WTC11 (cell line): ENCODE results near the gene NUDT6. TPM values are rescaled to one million over a fixed set of nuclear protein-coding genes. Genes with fewer than 3 reads are reported as not detected.

Experiments used
- ATAC-seq: fragments of 200-7000 bp; cut with Tn5 transposase; 2 replicates; pipeline ENCODE4 v1.10.0; 2021; ENCODE audit warnings: mild to moderate bottlenecking, moderate library complexity
- CTCF ChIA-PET: fragments of 300-600 bp; sonication (Branson Sonifier 250); formaldehyde crosslinking; loops from one replicate; lab custom pipeline; 2021; ENCODE audit warnings: antibody characterized with exemption; lab: Charles Lee
- POLR2A ChIA-PET: fragments of 350-600 bp; sonication (Branson Sonifier 250); formaldehyde crosslinking; loops from one replicate; lab custom pipeline; 2021; ENCODE audit warnings: antibody characterized with exemption; lab: Charles Lee
- DNase-seq: peaks from one replicate; pipeline ENCODE4 v3.0.0; 2021; ENCODE audit warnings: low spot score
- H3K27ac Mint-ChIP-seq: 2 replicates; pipeline ENCODE4 v1.8.0; 2021; ENCODE audit warnings: mixed read lengths
- H3K27me3 Mint-ChIP-seq: 2 replicates; pipeline ENCODE4 v1.8.0; 2021; ENCODE audit warnings: low read depth, mild to moderate bottlenecking, moderate library complexity, mixed read lengths
- H3K36me3 Mint-ChIP-seq: 2 replicates; pipeline ENCODE4 v1.8.0; 2021; ENCODE audit warnings: mixed read lengths
- H3K4me1 Mint-ChIP-seq: 2 replicates; pipeline ENCODE4 v1.8.0; 2022; ENCODE audit warnings: mixed read lengths
- H3K4me3 Mint-ChIP-seq: 2 replicates; pipeline ENCODE4 v1.8.0; 2021; ENCODE audit warnings: mild to moderate bottlenecking, moderate library complexity, mixed read lengths
- H3K9me3 Mint-ChIP-seq: 2 replicates; pipeline ENCODE4 v1.8.0; 2021; ENCODE audit warnings: mixed read lengths
- FOXJ3 ChIP-seq: sonication (generic); formaldehyde crosslinking; IDR thresholded peaks from 2 replicates; pipeline ENCODE4 v1.9.0; 2021; ENCODE audit warnings: missing genetic modification reagents, mild to moderate bottlenecking, borderline replicate concordance
- FOXP1 ChIP-seq: sonication (generic); formaldehyde crosslinking; IDR thresholded peaks from 2 replicates; pipeline ENCODE4 v1.8.0; 2022; ENCODE audit warnings: missing genetic modification reagents, mild to moderate bottlenecking, moderate library complexity, borderline replicate concordance
- IRF1 ChIP-seq: sonication (generic); formaldehyde crosslinking; IDR thresholded peaks from 2 replicates; pipeline ENCODE4 v1.8.0; 2023; ENCODE audit warnings: missing genetic modification reagents
- KAT7 ChIP-seq: sonication (generic); formaldehyde crosslinking; IDR thresholded peaks from 2 replicates; pipeline ENCODE4 v1.8.1; 2023; ENCODE audit warnings: missing genetic modification reagents, mild to moderate bottlenecking, borderline replicate concordance
- NFE2L1 ChIP-seq: sonication (generic); formaldehyde crosslinking; IDR thresholded peaks from 2 replicates; pipeline ENCODE4 v1.8.1; 2023; ENCODE audit warnings: missing genetic modification reagents
- NR3C1 ChIP-seq: sonication (generic); formaldehyde crosslinking; conservative IDR thresholded peaks from 2 replicates; pipeline ENCODE4 v1.8.1; 2023; ENCODE audit warnings: low read depth, mild to moderate bottlenecking, missing genetic modification reagents
- PRDM15 ChIP-seq: sonication (generic); formaldehyde crosslinking; IDR thresholded peaks from 2 replicates; pipeline ENCODE4 v1.8.0; 2022; ENCODE audit warnings: missing genetic modification reagents
- TCF7 ChIP-seq: sonication (generic); formaldehyde crosslinking; IDR thresholded peaks from 2 replicates; pipeline ENCODE4 v1.8.0; 2022; ENCODE audit warnings: mild to moderate bottlenecking, low read depth, missing genetic modification reagents, moderate library complexity
- TEAD4 ChIP-seq: sonication (generic); formaldehyde crosslinking; IDR thresholded peaks from 2 replicates; pipeline ENCODE4 v1.8.0; 2022; ENCODE audit warnings: mild to moderate bottlenecking, missing genetic modification reagents
- TP53 ChIP-seq: sonication (generic); formaldehyde crosslinking; IDR thresholded peaks from 2 replicates; pipeline ENCODE4 v1.8.1; 2023; ENCODE audit warnings: mild to moderate bottlenecking, missing genetic modification reagents
- USF1 ChIP-seq: sonication (generic); formaldehyde crosslinking; IDR thresholded peaks from 2 replicates; pipeline ENCODE4 v1.8.0; 2022; ENCODE audit warnings: mild to moderate bottlenecking, missing genetic modification reagents
- ZNF121 ChIP-seq: sonication (generic); formaldehyde crosslinking; IDR thresholded peaks from 2 replicates; pipeline ENCODE4 v1.8.0; 2023; ENCODE audit warnings: missing genetic modification reagents
- ZNF512 ChIP-seq: sonication (generic); formaldehyde crosslinking; IDR thresholded peaks from 2 replicates; pipeline ENCODE4 v1.8.1; 2022; ENCODE audit warnings: missing genetic modification reagents, borderline replicate concordance
- ZSCAN18 ChIP-seq: fragments of 250-450 bp; sonication (Bioruptor Pico); IDR thresholded peaks from 2 replicates; pipeline ENCODE4 v2.1.2; 2022; ENCODE audit warnings: mild to moderate bottlenecking, moderate library complexity
- total RNA-seq: library from RNA; stranded (reverse); gene quantifications from 3 replicates; pipeline ENCODE4 v1.2.3, GENCODE V29; 2021
- TF ChIP-seq, protein P1 (sequence below): sonication (generic); formaldehyde crosslinking; IDR thresholded peaks from 2 replicates; pipeline ENCODE4 v1.8.0; 2022; ENCODE audit warnings: mild to moderate bottlenecking, missing genetic modification reagents
- TF ChIP-seq, protein P2 (sequence below): sonication (generic); formaldehyde crosslinking; conservative IDR thresholded peaks from 2 replicates; pipeline ENCODE4 v1.8.1; 2022; ENCODE audit warnings: mild to moderate bottlenecking, missing genetic modification reagents
- TF ChIP-seq, protein P3 (sequence below): sonication (generic); formaldehyde crosslinking; IDR thresholded peaks from 2 replicates; pipeline ENCODE4 v1.8.1; 2023; ENCODE audit warnings: mild to moderate bottlenecking, missing genetic modification reagents, moderate library complexity

Gene NUDT6
- total RNA-seq, 1 experiment from 2014 or later, result 8.4 TPM

DNA sequence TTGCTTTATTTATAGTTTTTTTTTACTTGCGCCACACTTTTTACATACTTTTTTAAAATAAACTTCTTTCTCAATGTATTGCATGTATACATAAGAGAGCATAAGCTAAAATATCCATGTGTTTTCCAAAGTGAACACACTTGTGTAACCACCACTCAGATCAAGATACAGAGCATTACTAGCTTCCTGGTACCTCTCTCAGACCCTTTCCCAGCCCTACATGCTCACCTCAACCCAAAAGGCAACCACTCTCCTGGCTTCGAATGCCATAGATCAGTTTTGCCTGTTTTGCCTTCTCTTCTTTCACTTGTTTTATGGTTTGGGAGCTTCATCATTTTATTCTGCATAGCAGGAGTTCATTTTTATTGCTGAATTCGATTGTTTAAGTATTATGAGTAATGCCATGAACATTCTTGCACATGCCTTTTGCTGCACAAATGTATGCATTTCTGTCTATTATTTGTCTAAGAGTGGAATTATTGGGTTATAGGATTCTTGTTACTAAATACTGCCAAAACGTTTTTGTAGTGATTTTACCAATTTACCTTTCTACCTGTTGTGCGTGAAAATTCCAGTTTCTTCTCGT lies 45.9 kb upstream of the NUDT6 start:
- POLR2A ChIA-PET, result no interaction called here

GRCh38 chr4:122967231-122967630 lies 44.8 kb upstream of the NUDT6 start:
- no peak for ATAC-seq
- H3K27ac Mint-ChIP-seq, result no peak overlapping the region
- CTCF ChIA-PET, result no interaction called here

More for the DNA sequence above, 45.9 kb upstream of the NUDT6 start:
- H3K4me1 Mint-ChIP-seq, result peaks cover 6% of the 10 kb centered on the region
- no peaks in the 10 kb centered on the region for H3K27me3 Mint-ChIP-seq
- no peak overlapping the region for H3K27ac Mint-ChIP-seq
- H3K36me3 Mint-ChIP-seq, result peaks cover 5% of the 10 kb centered on the region
- no peak for DNase-seq
- no peak for ATAC-seq
- H3K9me3 Mint-ChIP-seq, result no peaks in the 10 kb centered on the region
- TF ChIP-seq FOXJ3 (CRISPR knock-in tag) (no peak), FOXP1 (CRISPR knock-in tag) (no peak)
- TF ChIP-seq, protein P1, sequence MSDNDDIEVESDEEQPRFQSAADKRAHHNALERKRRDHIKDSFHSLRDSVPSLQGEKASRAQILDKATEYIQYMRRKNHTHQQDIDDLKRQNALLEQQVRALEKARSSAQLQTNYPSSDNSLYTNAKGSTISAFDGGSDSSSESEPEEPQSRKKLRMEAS (CRISPR knock-in tag), result no peak
- TF ChIP-seq, protein P2, sequence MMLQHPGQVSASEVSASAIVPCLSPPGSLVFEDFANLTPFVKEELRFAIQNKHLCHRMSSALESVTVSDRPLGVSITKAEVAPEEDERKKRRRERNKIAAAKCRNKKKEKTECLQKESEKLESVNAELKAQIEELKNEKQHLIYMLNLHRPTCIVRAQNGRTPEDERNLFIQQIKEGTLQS (CRISPR knock-in tag), result no peak
- no peak overlapping the region for H3K4me3 Mint-ChIP-seq
- CTCF ChIA-PET, result no interaction called here

More at GRCh38 chr4:122967231-122967630, 44.8 kb upstream of the NUDT6 start:
- POLR2A ChIA-PET, result no interaction called here
- TF ChIP-seq NFE2L1 (CRISPR knock-in tag), result no peak
- no peak for TF ChIP-seq USF1
- no peak for TF ChIP-seq TEAD4
- no peak for TF ChIP-seq PRDM15 (CRISPR knock-in tag)
- no peak for TF ChIP-seq KAT7 (CRISPR knock-in tag)
- TF ChIP-seq TP53 (CRISPR knock-in tag), result no peak
- TF ChIP-seq TCF7 (CRISPR knock-in tag), result no peak
- TF ChIP-seq, protein P3, sequence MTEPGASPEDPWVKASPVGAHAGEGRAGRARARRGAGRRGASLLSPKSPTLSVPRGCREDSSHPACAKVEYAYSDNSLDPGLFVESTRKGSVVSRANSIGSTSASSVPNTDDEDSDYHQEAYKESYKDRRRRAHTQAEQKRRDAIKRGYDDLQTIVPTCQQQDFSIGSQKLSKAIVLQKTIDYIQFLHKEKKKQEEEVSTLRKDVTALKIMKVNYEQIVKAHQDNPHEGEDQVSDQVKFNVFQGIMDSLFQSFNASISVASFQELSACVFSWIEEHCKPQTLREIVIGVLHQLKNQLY (CRISPR knock-in tag), result no peak
- no peak for TF ChIP-seq ZNF512 (CRISPR knock-in tag)
- no peak for TF ChIP-seq NR3C1 (CRISPR knock-in tag)
- TF ChIP-seq ZNF121, result no peak
- TF ChIP-seq IRF1 (CRISPR knock-in tag), result no peak
- no peak for TF ChIP-seq ZSCAN18
- Mint-ChIP-seq H3K27me3 (no peaks in the 10 kb centered on the region), H3K4me1 (peaks cover 6% of the 10 kb centered on the region), H3K9me3 (no peaks in the 10 kb centered on the region; the same call in 1 of the 2 replicates), H3K4me3 (no peak overlapping the region), H3K36me3 (peaks cover 11% of the 10 kb centered on the region)
- no peak for DNase-seq
